ENCODE results near the gene CLCF1.
A peak's percentile ranks its signal among the peaks of the same experiment; 100 is the strongest.

CLCF1 gene

DNA sequence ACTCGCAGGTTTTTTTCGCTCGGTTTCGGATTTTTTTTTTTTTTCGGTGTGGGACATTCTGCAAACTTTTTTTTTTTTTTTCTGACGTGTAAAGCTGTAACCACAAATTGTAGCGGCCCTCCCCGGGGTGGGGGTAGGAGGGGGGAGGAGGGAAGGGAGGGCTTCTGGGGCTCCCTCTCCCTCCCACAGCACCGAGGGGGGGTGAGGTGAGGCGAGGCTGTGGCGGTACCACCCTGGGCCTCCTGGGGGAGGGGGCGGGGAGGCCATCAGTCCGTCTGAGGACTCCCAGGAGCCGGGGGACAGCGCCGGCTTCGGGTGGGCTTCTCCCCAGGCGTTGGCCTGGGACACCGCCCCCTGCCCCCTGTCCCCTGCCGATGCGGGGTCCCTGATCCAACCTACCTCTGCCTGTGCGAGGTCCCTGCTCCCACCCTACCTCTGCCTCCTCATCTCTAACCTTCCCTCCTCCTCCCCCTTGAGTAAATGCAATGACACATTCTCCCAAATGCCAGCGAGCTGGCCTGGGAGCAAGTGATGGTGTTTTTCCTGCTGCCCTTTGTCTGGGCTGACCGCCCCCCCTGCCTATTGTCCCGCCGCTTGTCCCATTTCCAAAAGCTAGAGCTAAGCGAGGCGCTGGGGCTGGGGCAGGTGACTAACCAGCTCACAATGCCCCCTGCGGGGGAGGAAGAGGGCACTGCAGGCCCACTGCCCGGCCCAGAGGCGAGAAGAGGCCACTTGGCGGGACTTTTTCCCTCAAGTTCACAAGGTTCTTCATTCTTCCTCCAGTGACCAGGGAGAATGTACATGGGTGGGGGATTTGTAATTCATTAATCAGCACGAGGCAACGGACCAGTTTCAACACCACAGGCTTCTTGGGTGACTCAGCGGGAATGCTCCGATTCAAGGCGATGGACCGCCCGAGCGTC is 511 bp upstream of the CLCF1 start:
- peak; percentile 96 for DNase-seq

DNA sequence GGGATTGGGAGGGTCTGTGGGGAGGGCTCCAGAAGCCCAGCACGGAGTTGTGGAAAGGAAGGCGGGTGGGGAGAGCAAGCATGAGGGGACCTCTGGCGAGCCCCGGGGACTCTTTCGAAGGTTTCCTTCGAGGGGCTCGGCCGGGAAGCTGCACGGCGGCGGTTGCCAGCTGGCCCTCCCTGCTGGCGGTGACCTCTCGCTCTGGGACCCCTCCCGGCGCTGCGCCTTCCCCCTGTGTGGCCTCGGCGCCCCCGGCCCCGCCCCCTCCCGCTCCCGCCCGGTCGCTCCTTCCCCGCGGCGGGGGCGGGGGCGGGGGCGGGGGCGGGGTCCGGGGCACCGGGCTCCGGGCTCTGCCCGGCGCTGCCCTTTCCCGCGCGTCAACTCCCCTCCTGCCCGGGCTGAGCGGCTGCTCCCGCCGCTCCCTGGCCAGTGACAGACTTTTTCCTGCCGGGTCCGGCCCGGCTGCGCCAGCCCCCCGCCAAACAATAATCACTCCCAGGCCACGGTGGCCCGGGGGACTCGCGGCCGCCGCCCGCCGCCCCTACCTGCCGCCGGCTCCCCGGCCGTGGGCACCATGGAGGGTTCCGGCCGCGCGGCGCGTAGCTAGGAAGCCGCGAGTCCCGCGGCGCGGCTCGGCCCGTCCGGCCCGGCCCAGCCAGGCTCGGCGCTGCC is 941 bp downstream of the CLCF1 start:
- DNase-seq: no peak

DNA sequence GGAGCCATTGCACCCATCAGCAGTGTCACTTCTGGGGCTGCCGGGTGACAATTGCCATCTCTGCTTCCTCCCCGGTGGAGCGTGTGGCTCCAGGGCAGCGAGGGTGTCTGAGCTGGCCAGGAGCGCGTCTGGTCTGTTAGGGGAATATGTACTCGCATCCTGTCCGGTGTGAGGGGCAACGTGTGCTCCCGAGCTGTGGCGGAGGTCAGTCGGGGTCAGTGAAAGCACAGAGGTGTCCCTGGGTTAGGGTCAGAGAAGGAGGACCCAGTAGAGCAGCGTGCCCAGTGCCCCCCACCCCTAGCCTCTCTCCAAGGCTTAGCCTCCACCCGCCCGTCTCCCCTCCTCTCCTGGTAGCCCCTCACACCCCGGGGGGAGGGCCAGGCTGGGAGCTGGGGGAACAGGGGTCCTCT is 1.5 kb downstream of the CLCF1 start:
- DNase-seq: no peak

DNA sequence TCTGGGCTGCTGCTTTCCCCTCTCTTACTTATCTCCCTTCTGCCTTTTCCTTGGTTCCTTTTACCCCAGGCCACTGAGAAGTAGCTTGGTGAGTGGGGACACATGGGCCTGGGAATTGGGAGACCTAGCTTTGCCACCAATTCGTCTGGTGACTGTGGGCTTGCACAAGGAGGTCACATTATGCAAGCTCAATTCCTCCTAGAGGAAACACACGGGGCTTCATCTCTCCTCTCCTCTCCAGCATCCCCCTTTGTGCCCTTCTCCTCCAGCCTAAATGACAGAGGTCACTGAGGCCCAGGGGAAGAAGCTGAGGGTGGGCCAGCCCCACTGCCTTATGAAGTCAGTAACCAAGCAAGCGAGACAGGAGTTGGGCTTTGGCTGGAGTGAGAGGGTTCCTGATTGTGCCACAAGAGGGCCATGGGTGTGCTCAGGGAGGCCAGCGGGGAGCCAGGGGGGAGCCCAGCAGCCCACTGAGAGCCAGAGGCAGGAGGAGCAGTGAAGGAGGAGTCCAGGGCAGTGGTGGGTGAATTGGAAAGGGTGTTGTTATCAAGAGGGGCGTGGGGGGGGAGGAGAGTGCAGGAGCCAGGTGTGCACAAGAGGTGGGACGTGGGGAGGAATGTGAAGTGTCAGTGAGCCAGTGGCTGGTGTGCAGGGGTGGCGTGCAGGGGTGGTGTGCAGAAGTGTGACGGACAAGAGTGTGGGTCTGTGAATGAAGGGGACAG is 2.0 kb downstream of the CLCF1 start:
- DNase-seq: peak; percentile 70

GRCh38 chr11:67370351-67371076 is 2.9 kb downstream of the CLCF1 start:
- DNase-seq: no peak

- no peak for DNase-seq
Observed at GRCh38 chr11:67369801-67370284, 3.6 kb downstream of the CLCF1 start.

- DNase-seq: no peak
Observed at GRCh38 chr11:67369275-67369674, 4.1 kb downstream of the CLCF1 start.

- no peak for DNase-seq
Observed at GRCh38 chr11:67368621-67369020, 4.8 kb downstream of the CLCF1 start.

- DNase-seq: no peak
Observed at GRCh38 chr11:67367761-67368227, 5.6 kb downstream of the CLCF1 start.

DNA sequence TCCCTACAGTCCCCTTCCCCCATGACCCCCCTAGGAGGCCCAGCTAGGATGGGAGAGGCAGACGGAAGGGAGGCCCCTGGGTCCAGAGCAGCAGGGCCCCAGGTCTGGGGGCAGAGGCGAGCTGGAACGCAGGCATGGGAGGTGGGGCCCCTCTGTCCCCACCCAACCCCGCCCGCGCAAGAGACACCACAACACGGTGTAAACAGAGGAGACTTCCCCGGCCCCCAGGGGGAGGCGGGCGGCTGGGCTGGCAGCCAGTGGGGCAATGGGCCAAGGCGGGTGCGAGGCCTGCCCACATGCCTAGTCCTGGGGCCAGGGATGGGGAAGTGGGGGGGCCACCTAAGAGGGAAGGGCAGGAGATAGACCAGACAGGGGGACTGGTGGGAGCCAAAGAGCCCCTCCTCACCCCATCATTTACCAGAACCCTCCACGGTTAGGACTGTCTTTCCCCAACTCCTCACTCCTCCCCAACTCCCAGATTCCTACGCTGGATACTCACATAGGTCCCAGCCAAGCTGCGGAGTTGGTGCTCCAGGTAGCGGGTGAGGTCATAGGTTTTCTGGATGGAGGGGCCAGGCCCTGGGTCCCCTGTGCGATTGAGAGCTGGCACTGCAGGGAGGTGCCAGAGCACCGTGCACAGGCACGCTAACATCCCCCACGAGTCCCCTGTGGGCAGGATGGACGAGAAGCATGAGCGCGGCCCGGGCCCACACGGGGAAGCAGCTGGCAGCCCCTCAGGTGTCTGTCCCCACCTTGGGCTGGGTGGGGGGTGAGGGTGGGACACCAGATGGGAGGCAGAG is 6.2 kb downstream of the CLCF1 start:
- no peak for DNase-seq

- no peak for DNase-seq
Observed at GRCh38 chr11:67366546-67366945, 6.9 kb downstream of the CLCF1 start.

GRCh38 chr11:67365736-67366444 is 7.5 kb downstream of the CLCF1 start:
- DNase-seq: no peak

DNA sequence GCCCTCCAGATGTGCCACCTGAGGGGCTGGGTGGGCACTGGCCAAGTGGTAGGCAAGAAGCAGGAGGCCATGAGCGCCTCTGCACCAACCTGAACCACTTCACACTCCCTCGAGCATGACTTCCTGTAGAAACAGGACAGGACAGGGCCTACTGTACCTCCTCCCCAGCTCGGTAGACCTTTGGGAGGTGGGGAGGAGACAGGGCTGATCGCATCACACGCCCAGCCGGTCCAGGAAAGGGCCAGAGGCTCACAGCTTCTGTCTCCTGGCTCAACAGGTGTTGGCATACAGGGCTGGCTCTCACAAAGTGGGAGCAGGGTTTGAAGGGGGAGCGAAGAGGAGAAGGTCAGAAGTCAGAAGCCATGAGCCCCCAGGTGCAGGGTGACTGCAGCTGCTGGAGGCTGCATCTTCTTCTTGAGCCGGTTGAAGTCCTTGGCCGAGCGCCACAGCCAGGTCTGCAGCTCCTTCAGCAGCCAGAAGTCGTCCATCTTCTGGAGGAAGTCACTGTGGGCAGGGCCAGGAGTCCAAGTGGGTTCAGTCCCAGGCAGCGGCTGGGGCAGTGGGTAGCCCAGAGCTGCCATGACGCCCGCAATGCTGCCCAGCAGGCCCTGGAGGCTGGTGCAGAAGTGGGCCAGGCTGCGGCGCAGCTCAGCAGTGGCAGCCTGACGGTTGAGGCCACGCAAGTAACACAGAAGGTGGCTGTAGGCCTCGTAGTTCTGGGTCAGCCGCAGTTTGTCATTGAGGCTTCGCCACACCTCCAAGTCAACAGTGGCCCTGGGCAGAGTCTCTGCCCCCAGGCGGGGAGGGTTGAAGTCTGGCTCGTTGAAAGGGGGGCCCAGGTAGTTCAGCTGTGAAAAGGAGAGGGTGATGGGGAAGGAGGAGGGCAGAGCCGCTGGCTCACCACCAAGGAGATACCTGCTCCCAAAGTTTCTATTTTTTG is 8.3 kb downstream of the CLCF1 start:
- no peak for DNase-seq

DNA sequence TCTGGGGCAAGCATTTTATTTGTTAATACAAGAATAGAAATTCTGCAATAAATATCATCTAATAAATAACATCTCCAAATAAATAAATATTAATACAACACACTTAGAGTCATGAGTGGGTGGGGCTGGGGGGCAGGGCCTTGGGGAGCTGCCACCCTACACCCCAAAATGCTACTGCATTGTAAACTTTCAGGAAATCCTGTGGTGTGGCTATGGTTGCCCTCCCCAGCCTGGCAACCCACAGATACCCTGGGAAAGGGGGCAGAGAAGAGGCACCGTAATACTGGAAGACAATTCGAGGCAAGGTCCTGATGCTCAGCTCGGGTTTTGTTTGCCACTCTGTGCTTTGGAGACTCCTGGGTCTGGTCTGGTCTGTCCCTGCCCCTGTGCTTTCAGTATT is 9.2 kb downstream of the CLCF1 start:
- no peak for DNase-seq

DNA sequence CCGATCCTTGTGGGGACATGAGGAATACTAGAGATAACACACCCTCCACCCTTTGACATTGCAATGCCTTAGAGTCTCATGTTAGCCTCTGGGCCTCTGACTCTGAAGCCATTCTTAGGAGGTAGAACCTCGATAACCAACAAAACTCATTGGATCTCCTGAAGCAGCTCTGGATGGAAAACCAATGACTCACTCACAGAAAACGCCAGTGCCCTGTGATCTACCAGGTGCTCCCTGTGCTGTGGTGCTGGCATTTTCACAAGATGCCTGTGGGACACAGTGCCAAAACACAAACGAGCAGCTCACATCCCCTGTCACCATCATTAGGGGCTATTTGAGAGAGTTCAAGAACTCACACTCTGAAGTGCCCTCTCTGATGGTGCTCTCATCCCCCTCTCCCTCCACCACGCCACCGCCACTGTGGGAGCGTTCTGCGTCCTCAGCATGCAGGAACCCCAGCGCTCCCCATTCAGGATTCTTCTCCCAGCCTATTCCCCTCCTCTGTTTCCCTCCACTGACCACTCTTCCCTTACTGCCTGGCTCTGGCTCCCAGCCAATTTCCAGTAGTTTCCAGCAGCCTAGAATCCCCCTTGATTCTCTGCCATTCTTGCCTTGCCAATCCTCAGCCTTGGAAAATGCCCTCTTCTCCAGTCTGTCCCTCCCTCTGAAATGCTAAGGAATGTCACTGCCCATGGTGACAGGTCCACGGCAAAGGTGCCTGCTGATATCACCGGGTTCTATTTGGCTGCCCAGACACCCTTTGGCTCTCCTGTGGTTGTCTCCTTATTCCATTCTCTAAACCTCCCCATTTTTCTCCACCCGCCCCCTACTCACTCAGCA is 15.3 kb downstream of the CLCF1 start:
- no peak for DNase-seq

GRCh38 chr11:67356864-67357561 is 16.4 kb downstream of the CLCF1 start:
- DNase-seq: peak; percentile 95

DNA sequence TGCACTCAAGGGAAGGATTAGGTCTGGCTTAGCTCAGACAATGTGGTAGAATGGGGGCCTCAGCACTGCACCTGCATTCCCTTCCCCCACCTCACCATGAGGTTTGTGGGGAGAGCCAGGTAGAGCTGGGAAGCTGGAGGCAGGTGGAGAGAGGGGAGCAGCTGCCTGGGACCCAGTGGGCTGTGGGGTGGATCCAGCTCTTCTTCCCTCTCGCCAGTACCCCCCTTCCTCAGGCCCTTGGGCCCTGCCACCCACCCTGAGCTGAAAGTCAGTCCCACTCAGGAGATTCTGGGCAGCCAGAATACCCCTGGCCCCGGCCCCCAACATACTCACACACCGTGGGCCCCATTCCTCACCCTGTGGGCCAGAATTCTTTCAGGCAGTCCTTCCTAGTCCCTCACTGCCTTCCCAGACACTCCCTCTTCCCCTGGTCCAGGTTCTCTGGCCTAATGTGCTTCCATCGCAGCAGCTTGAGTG is 17.0 kb downstream of the CLCF1 start:
- no peak for DNase-seq

DNA sequence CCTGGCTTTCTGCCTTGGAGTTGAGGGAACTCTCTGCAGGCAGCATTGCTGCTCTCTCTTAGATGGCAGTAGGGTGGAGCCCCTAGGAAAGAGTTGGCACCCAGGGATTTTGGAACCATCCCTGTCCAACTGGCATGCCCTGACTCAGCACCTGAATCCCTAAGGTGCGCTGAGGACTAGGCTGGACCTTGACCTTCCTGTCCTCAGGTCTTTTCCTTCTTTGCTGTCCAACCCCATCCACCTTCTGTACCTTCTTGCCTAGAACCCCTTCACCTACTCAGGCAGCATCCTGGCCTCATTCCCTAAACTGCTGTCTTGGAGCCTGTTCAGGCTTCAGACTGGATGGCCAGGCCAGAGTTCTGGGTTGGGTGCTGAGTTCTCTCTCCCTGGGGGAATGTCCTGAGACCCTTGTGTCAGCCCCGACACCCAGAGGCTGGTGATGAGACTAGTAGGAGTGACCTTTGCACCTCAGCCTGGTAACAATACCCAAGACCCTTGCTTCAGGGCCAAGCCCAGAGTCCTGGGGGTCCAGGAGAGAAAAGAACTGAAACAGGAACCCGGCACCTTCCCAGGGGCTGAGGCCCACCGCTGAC is 17.5 kb downstream of the CLCF1 start:
- no peak for DNase-seq
